Left lung (tissue), 10 donors: Measurements from ENCODE around the gene DOHH. TPM values are rescaled to one million over a fixed set of nuclear protein-coding genes. Genes with fewer than 3 reads are reported as not detected.

ENCODE experiments used
- ATAC-seq: fragments of 200-7000 bp; cut with Tn5 transposase; one replicate; pipeline ENCODE4 v1.9.1; 2020; ENCODE audit warnings: moderate library complexity
- DNase-seq, 4 donors: peaks; one replicate each; pipeline ENCODE4 v3.0.0-alpha.2; 2013 to 2020
- H3K27ac ChIP-seq, 2 donors: fragments of 200-600 bp; sonication (generic) in 1 of 2; one replicate each; pipeline versions ENCODE4 v1.5.0 to v1.8.0; 2020 to 2021
- H3K27me3 ChIP-seq, 2 donors: fragments of 200-600 bp; sonication (generic) in 1 of 2; one replicate each; pipeline versions ENCODE4 v1.5.0 to v1.8.0; 2020 to 2021
- H3K36me3 ChIP-seq, 2 donors: fragments of 200-600 bp; sonication (generic) in 1 of 2; one replicate each; pipeline versions ENCODE4 v1.5.0 to v1.8.0; 2020 to 2021
- H3K4me1 ChIP-seq, 2 donors: fragments of 200-600 bp; one replicate each; pipeline ENCODE4 v1.8.0; 2021
- H3K4me3 ChIP-seq, 2 donors: fragments of 200-600 bp; sonication (generic) in 1 of 2; one replicate each; pipeline versions ENCODE4 v1.5.0 to v1.8.0; 2020 to 2021; ENCODE audit warnings: mild to moderate bottlenecking in 1 of 2
- H3K9me3 ChIP-seq, 2 donors: fragments of 200-600 bp; sonication (generic) in 1 of 2; one replicate each; pipeline versions ENCODE4 v1.5.0 to v1.8.0; 2020 to 2021
- intact Hi-C, 2 donors: fragments of 100-400 bp; cut with DNase I; formaldehyde crosslinking; loops; one replicate each; pipeline versions ENCODE4 v1.11.2 to v1.14.2; 2022
- polyA plus RNA-seq, 6 donors: library from polyadenylated mRNA; unstranded; fragments of 120-200 nt; gene quantifications; one replicate each; pipeline ENCODE4 v1.2.1, GENCODE V29; 2013; ENCODE audit not compliant: insufficient read length in 6 of 6
- total RNA-seq, 2 donors: library from RNA; stranded (reverse); fragmentation: NEBNext Ultra II Directional; extraction: Animal tissue kit (Norgen Biotek cat#: 25700); gene quantifications; one replicate each; pipeline ENCODE4 v1.2.1, GENCODE V29; 2021
- TF ChIP-seq, protein P1 (sequence below), 2 donors: fragments of 200-600 bp; sonication (generic) in 1 of 2; IDR thresholded peaks; one replicate each; pipeline versions ENCODE4 v1.5.0 to v1.8.0; 2021; ENCODE audit warnings: antibody characterized with exemption in 2 of 2
- donor health status: DM: no; HTN: yes; CAD: no.
- donor health status: DM: no; HTN: no; CAD: no.

The DOHH gene
- total and polyA plus RNA-seq, 8 donors: 5.8 to 14.1 (median 7.9) TPM

DNA sequence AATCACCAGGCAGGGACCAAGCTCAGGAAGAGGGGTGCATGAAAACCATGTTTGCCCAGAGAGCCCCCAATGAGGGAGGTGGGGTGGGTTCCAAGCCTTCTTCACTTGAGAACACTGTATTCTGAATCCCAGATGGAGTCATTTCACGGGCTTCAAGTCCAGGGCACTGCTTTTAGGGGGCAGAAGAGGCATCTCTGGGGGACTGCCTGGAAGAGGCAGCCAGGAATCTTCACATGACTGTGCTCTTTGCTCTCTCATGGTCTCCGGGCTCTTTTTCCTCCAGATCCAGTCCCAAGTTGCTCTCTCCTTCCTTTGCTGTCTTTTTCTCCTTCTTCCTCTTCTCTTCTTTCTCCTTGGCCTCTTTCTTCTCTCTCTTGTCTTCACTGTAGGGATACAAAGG lies 25.9 kb downstream of the DOHH start:
- no peak overlapping the region for H3K27ac ChIP-seq
- ATAC-seq: no peak
- intact Hi-C loops: loop anchor here (5.0 to 10.0 kb wide), 2 partner anchors 147 to 160 kb away; no protein-coding TSS in a partner anchor
- no peaks in the 10 kb centered on the region for H3K9me3 ChIP-seq
- TF ChIP-seq, protein P1, sequence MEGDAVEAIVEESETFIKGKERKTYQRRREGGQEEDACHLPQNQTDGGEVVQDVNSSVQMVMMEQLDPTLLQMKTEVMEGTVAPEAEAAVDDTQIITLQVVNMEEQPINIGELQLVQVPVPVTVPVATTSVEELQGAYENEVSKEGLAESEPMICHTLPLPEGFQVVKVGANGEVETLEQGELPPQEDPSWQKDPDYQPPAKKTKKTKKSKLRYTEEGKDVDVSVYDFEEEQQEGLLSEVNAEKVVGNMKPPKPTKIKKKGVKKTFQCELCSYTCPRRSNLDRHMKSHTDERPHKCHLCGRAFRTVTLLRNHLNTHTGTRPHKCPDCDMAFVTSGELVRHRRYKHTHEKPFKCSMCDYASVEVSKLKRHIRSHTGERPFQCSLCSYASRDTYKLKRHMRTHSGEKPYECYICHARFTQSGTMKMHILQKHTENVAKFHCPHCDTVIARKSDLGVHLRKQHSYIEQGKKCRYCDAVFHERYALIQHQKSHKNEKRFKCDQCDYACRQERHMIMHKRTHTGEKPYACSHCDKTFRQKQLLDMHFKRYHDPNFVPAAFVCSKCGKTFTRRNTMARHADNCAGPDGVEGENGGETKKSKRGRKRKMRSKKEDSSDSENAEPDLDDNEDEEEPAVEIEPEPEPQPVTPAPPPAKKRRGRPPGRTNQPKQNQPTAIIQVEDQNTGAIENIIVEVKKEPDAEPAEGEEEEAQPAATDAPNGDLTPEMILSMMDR (IDR thresholded peaks at IDR 0.05): no peak
- DNase-seq: no peak
- H3K4me3 ChIP-seq: no peak overlapping the region
- peaks cover 0 to 9% of the 10 kb centered on the region in 2 donors for H3K4me1 ChIP-seq
- no peaks in the 10 kb centered on the region for H3K36me3 ChIP-seq
- H3K27me3 ChIP-seq: peaks cover 0 to 11% of the 10 kb centered on the region in 2 donors

DNA sequence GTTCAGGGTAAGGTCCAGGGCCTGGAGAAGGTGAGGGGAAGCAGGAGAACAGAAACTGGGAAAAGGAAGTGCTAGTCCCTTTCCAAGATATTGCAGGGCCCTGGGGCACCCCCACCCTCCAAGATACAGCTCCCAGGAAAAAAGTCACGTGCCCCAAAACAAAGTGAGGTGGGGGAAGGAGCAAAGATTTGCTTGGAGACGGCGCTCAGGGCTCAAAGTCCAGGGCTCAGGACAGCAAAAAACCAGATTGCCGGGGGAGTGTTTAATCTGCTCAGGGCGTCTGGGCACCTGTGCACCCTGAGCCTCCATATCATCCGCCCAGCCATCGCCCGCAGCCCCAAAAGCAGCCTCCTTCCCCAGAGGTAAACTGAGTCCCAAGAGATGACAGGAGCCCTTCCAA lies 26.5 kb downstream of the DOHH start:
- Histone ChIP-seq H3K27me3 (peaks cover 0 to 8% of the 10 kb centered on the region in 2 donors), H3K36me3 (no peaks in the 10 kb centered on the region), H3K27ac (no peak overlapping the region), H3K4me1 (peaks cover 0 to 9% of the 10 kb centered on the region in 2 donors), H3K4me3 (no peak overlapping the region), H3K9me3 (no peaks in the 10 kb centered on the region)
- TF ChIP-seq, protein P1 (IDR thresholded peaks at IDR 0.05): no peak
- intact Hi-C loops: loop anchor here (5.0 to 10.0 kb wide), 2 partner anchors 147 to 159 kb away; no protein-coding TSS in a partner anchor
- no peak for ATAC-seq
- no peak for DNase-seq

DNA sequence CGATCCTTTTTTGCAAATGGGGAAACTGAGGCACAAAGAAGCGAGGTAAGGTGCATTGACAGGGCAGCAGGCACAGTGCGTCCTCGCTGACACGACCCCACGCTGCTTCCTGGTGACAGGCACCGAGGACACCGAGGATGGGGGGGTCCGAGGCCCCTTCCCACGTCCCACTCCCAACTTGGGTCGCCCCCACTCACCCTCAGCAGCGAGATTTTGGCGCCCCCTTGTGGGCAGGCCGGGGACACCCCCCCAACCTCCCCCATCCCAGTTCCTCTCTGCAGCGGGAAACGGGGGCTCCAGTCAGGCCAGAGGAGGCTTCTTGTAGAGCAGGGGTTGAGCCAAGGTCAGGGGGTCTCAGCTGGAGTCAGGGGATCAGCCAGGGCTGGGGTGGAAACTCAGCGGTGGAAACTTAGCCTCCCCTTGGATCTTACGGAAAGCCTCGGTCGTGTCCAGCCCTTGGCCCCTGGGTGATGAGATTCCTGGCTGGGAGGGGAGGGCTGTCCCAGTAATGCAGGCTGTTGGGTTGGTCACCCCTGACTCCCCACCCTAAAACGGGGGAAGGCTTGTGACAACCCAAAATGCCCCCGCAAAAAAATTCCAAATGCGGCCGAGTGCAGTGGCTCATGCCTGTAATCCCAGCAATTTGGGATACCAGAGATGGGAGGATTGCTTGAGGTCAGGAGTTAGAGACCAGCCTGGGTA lies 28.4 kb downstream of the DOHH start:
- no peaks in the 10 kb centered on the region for H3K36me3 ChIP-seq
- H3K27ac ChIP-seq: no peak overlapping the region
- DNase-seq (peak in 1 of 4 donors; percentile 81), ATAC-seq (peak; percentile 76)
- TF ChIP-seq, protein P1 (IDR thresholded peaks at IDR 0.05): peak; percentile 64 to 88
- intact Hi-C loops: loop anchor here (5.0 to 10.0 kb wide), 2 partner anchors 145 to 157 kb away; no protein-coding TSS in a partner anchor
- no peaks in the 10 kb centered on the region for H3K9me3 ChIP-seq
- H3K4me3 ChIP-seq: no peak overlapping the region
- peaks cover 0 to 14% of the 10 kb centered on the region in 2 donors for H3K4me1 ChIP-seq
- peaks cover 0 to 8% of the 10 kb centered on the region in 2 donors for H3K27me3 ChIP-seq

DNA sequence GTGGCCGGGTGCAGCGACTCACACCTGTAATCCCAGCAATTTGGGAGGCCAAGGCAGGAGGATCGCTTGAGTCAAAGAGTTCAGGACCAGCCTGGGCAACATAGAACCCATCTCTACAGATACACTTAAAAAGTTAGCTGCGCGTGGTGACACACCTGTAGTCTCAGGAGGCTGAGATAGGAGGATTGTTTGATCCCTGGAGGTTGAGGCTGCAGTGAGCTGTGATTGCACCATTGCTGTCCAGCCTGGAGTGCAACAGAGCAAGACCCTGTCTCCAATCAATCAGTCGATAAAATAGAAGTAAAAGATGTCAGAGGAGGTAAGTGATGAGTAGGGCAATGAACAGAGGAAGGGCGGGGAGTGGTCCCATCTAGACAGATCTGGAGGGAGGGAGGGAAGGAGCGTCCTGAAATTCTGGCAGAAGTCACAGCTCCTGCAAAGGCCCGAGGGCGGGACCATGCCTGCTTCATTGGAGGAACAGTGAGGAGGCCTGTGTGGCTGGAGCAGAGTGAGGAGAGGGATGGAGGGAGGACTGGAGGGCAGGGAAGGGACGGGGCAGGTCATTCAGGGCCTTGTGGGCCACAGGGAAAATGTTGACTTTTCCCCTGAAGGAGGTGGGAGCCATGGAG lies 29.9 kb downstream of the DOHH start:
- peaks cover 0 to 7% of the 10 kb centered on the region in 2 donors for H3K36me3 ChIP-seq
- intact Hi-C loops: loop anchor here (5.0 to 10.0 kb wide), 2 partner anchors 143 to 156 kb away; no protein-coding TSS in a partner anchor
- peaks cover 0 to 14% of the 10 kb centered on the region in 2 donors for H3K4me1 ChIP-seq
- H3K9me3 ChIP-seq: no peaks in the 10 kb centered on the region
- DNase-seq (no peak), ATAC-seq (no peak)
- TF ChIP-seq, protein P1 (IDR thresholded peaks at IDR 0.05): no peak
- H3K27me3 ChIP-seq: peaks cover 0 to 8% of the 10 kb centered on the region in 2 donors
- H3K4me3 ChIP-seq: no peak overlapping the region
- no peak overlapping the region for H3K27ac ChIP-seq
